ENCODE data around the gene INSR. TPM values are rescaled to one million over a fixed set of nuclear protein-coding genes. Genes with fewer than 3 reads are reported as not detected.
A peak's percentile ranks its signal among the peaks of the same experiment; 100 is the strongest.

INSR gene
- total and polyA plus RNA-seq, 2 experiments from 2014 or later = 6.2 to 11.7 TPM

GRCh38 chr19:7258840-7259395 lies 35.3 kb downstream of the INSR start:
- Histone ChIP-seq H4K20me1 (ENCODE audit: insufficient read depth) (no peaks in the 10 kb centered on the region), H3K4me2 (ENCODE audit: unreplicated experiment) (no peak overlapping the region), H3K9me3 (ENCODE audit: low read depth) (no peaks in the 10 kb centered on the region), H3F3A (ENCODE audit: insufficient read depth) (no peaks in the 10 kb centered on the region), H3K9me2 (ENCODE audit: insufficient read depth) (no peaks in the 10 kb centered on the region), H3K4me3 (no peak overlapping the region), H3K79me2 (ENCODE audit: insufficient read depth) (no peaks in the 10 kb centered on the region; the same call in 1 of the 2 replicates), H3K36me3 (ENCODE audit: low read depth) (no peaks in the 10 kb centered on the region), H3K27ac (no peak overlapping the region), H2AFZ (no peak overlapping the region), H3K9ac (no peak overlapping the region), H3K27me3 (replicated peaks; ENCODE audit: insufficient read depth) (no peaks in the 10 kb centered on the region), H3K4me1 (ENCODE audit: insufficient read depth) (no peaks in the 10 kb centered on the region)
- DNase-seq = no peak
- 92 to 95% methylated on average over 6 of the region's 6 CpGs for WGBS, 2 experiments (ENCODE audit: low coverage in 1 of 2, low lambda C conversion rate in 2 of 2, missing lambda C conversion rate in 2 of 2)
- TF ChIP-seq EZH2 (IDR thresholded peaks at IDR 0.05; ENCODE audit: insufficient read depth, poor library complexity, severe bottlenecking) (no peak), EZH2phosphoT487 (IDR thresholded peaks at IDR 0.05; ENCODE audit: insufficient read depth, low read depth) (no peak)
- in situ Hi-C loops (cut with MboI) = no loop called here

DNA sequence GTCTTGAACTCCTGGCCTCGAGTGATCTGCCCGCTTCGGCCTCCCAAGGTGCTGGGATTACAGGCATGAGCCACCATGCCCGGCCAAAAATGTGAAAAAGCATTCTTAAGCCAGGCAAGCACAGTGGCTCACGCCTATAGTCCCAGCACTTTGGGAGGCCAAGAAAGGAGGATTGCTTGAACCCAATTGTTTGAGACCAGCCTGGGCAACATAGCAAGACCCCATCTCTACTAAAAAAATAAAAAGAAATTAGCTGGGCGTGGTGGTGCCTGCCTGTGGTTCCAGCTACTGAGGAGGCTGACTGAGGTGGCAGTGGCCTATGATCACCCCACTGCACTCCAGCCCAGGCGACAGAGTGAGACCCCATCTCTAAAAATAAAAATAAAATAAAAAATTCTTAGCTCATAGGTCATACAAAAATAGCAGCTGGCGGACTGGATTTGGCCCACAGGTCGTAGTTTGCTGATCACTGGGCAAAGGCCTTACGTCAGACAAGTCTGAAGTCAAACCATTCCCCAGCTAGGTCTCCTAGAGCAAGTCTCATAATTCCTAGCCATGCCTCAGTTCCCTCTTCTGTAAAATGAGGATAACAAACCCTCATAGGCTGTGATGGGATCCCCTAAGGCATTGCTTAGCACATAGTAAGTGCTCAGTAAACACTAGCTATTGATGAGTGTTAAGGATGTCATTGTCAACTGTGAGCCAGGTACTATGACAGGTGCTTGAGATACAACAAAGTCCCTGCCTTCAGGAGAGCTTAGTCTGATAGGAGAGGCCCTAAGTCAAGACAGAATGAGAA lies 36.0 kb downstream of the INSR start:
- Histone ChIP-seq H4K20me1 (ENCODE audit: insufficient read depth) (no peaks in the 10 kb centered on the region), H3K79me2 (ENCODE audit: insufficient read depth) (no peaks in the 10 kb centered on the region; the same call in 1 of the 2 replicates), H3K9me3 (ENCODE audit: low read depth) (no peaks in the 10 kb centered on the region), H3K9me2 (ENCODE audit: insufficient read depth) (no peaks in the 10 kb centered on the region), H3K36me3 (ENCODE audit: low read depth) (no peaks in the 10 kb centered on the region), H3K4me1 (ENCODE audit: insufficient read depth) (no peaks in the 10 kb centered on the region), H3F3A (ENCODE audit: insufficient read depth) (no peaks in the 10 kb centered on the region), H3K27ac (no peak overlapping the region), H3K4me3 (no peak overlapping the region), H2AFZ (no peak overlapping the region), H3K9ac (no peak overlapping the region), H3K4me2 (ENCODE audit: unreplicated experiment) (no peak overlapping the region), H3K27me3 (replicated peaks; ENCODE audit: insufficient read depth) (no peaks in the 10 kb centered on the region)
- WGBS, 2 experiments (ENCODE audit: low coverage in 1 of 2, low lambda C conversion rate in 2 of 2, missing lambda C conversion rate in 2 of 2) = 90 to 93% methylated on average over 10 of the region's 10 CpGs
- DNase-seq = no peak
- TF ChIP-seq EZH2 (IDR thresholded peaks at IDR 0.05; ENCODE audit: insufficient read depth, poor library complexity, severe bottlenecking) (no peak), EZH2phosphoT487 (IDR thresholded peaks at IDR 0.05; ENCODE audit: insufficient read depth, low read depth) (no peak)
- in situ Hi-C loops (cut with MboI) = no loop called here

- H3K9me3 ChIP-seq (ENCODE audit: low read depth) = no peaks in the 10 kb centered on the region
- no peak overlapping the region for H2AFZ ChIP-seq
- H3K27ac ChIP-seq = no peak overlapping the region
- H3K27me3 ChIP-seq (replicated peaks; ENCODE audit: insufficient read depth) = no peaks in the 10 kb centered on the region
- TF ChIP-seq EZH2 (IDR thresholded peaks at IDR 0.05; ENCODE audit: insufficient read depth, poor library complexity, severe bottlenecking) = no peak
- no peak for TF ChIP-seq EZH2phosphoT487 (IDR thresholded peaks at IDR 0.05; ENCODE audit: insufficient read depth, low read depth)
- no peaks in the 10 kb centered on the region for H4K20me1 ChIP-seq (ENCODE audit: insufficient read depth)
- in situ Hi-C loops (cut with MboI) = no loop called here
- H3K9me2 ChIP-seq (ENCODE audit: insufficient read depth) = no peaks in the 10 kb centered on the region
- WGBS, 2 experiments (ENCODE audit: low coverage in 1 of 2, low lambda C conversion rate in 2 of 2, missing lambda C conversion rate in 2 of 2) = 69 to 76% methylated on average over 14 to 17 of the region's 17 CpGs
- no peaks in the 10 kb centered on the region for H3K4me1 ChIP-seq (ENCODE audit: insufficient read depth)
- no peak overlapping the region for H3K4me2 ChIP-seq (ENCODE audit: unreplicated experiment)
- no peaks in the 10 kb centered on the region for H3K36me3 ChIP-seq (ENCODE audit: low read depth)
- no peak overlapping the region for H3K9ac ChIP-seq
- H3F3A ChIP-seq (ENCODE audit: insufficient read depth) = no peaks in the 10 kb centered on the region
- peak; percentile 38 for DNase-seq
- no peak overlapping the region for H3K4me3 ChIP-seq
- no peaks in the 10 kb centered on the region; the same call in 1 of the 2 replicates for H3K79me2 ChIP-seq (ENCODE audit: insufficient read depth)
These were observed 36.8 kb downstream of the INSR start for GRCh38 chr19:7257148-7258040.

DNA sequence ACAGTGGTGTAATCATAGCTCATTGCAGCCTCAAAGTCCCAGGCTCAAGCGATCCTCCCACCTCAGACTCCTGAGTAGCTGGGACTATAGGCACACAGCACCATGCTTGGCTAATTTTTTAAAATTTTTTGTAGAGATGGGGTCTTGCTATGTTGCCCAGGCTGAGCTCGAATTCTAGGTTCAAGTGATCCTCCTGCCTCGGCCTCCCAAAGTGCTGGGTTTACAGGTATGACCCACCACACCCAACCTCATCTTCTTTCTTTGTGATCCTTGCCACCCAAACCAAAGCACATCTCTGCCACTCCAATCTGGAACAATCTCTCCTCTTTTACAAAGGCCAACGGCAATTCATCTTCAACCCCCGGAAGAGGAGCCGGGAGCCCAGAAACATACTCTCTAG lies 38.6 kb downstream of the INSR start:
- Histone ChIP-seq H3K9me2 (ENCODE audit: insufficient read depth) (no peaks in the 10 kb centered on the region), H3F3A (ENCODE audit: insufficient read depth) (no peaks in the 10 kb centered on the region), H2AFZ (no peak overlapping the region), H3K9me3 (ENCODE audit: low read depth) (no peaks in the 10 kb centered on the region), H3K27me3 (replicated peaks; ENCODE audit: insufficient read depth) (no peaks in the 10 kb centered on the region), H3K4me1 (ENCODE audit: insufficient read depth) (no peaks in the 10 kb centered on the region), H4K20me1 (ENCODE audit: insufficient read depth) (no peaks in the 10 kb centered on the region), H3K79me2 (ENCODE audit: insufficient read depth) (no peaks in the 10 kb centered on the region), H3K9ac (no peak overlapping the region), H3K36me3 (ENCODE audit: low read depth) (no peaks in the 10 kb centered on the region), H3K27ac (no peak overlapping the region), H3K4me3 (no peak overlapping the region), H3K4me2 (ENCODE audit: unreplicated experiment) (no peak overlapping the region)
- TF ChIP-seq EZH2phosphoT487 (IDR thresholded peaks at IDR 0.05; ENCODE audit: insufficient read depth, low read depth) = no peak
- DNase-seq = no peak
- in situ Hi-C loops (cut with MboI) = no loop called here
- WGBS, 2 experiments (ENCODE audit: low coverage in 1 of 2, low lambda C conversion rate in 2 of 2, missing lambda C conversion rate in 2 of 2) = 80 to 82% methylated on average over 6 of the region's 6 CpGs
